Activated naive CD8-positive, alpha-beta T cell treated with anti-CD3 and anti-CD28 coated beads, Interleukin-2, amount 10 ng/mL, durations not matched to agents 7 days and 5 days (primary cell): ENCODE data around the gene ADCY9. TPM values are rescaled to one million over a fixed set of nuclear protein-coding genes. Genes with fewer than 3 reads are reported as not detected.
A peak's percentile ranks its signal among the peaks of the same experiment; 100 is the strongest.
"Not testable (repeated sequence)": the region's sequence is repeated elsewhere in the genome, so short reads cannot be mapped to it uniquely, and the experiment has no call there.

Source experiments
- ATAC-seq: fragments of 150-1000 bp; cut with Tn5 transposase; one replicate; pipeline ENCODE4 v1.10.0; 2021; ENCODE audit warnings: low read depth, moderate library complexity
- POLR2A ChIA-PET: fragments of 350-600 bp; sonication (Branson Sonifier 250); formaldehyde crosslinking; loops from one replicate; lab custom pipeline; 2021; ENCODE audit warnings: antibody characterized with exemption; lab: Charles Lee
- DNase-seq: peaks from one replicate; pipeline ENCODE4 v3.0.0; 2021
- H3K27ac Mint-ChIP-seq: one replicate; pipeline ENCODE4 v1.8.0; 2022; ENCODE audit warnings: mild to moderate bottlenecking, mixed read lengths
- H3K27me3 Mint-ChIP-seq: one replicate; pipeline ENCODE4 v1.8.0; 2022; ENCODE audit warnings: mild to moderate bottlenecking, moderate library complexity, mixed read lengths
- H3K36me3 Mint-ChIP-seq: one replicate; pipeline ENCODE4 v1.8.0; 2021; ENCODE audit warnings: mild to moderate bottlenecking, mixed read lengths
- H3K4me1 Mint-ChIP-seq: one replicate; pipeline ENCODE4 v1.8.0; 2021; ENCODE audit warnings: mixed read lengths
- H3K4me3 Mint-ChIP-seq: one replicate; pipeline ENCODE4 v1.8.0; 2022; ENCODE audit warnings: mild to moderate bottlenecking, moderate library complexity, mixed read lengths
- H3K9me3 Mint-ChIP-seq: one replicate; pipeline ENCODE4 v1.8.0; 2021; ENCODE audit warnings: mixed read lengths
- total RNA-seq, 2 experiments: library from RNA; stranded (reverse); gene quantifications; one replicate each; pipeline ENCODE4 v1.2.3, GENCODE V29; 2021

Gene ADCY9
- total RNA-seq, 2 experiments from 2014 or later, result 9.9 to 10.1 TPM

GRCh38 chr16:4085405-4085970 lies 30.8 kb downstream of the ADCY9 start:
- Mint-ChIP-seq H3K9me3 (no peaks in the 10 kb centered on the region), H3K27ac (no peak overlapping the region), H3K27me3 (no peaks in the 10 kb centered on the region), H3K36me3 (peaks cover 4% of the 10 kb centered on the region), H3K4me1 (peaks cover 34% of the 10 kb centered on the region), H3K4me3 (no peak overlapping the region)
- POLR2A ChIA-PET, result no interaction called here
- DNase-seq (no peak), ATAC-seq (no peak)

GRCh38 chr16:4083347-4083870 lies 32.8 kb downstream of the ADCY9 start:
- DNase-seq, result no peak
- no peak for ATAC-seq
- POLR2A ChIA-PET, result no interaction called here
- Mint-ChIP-seq H3K4me3 (no peak overlapping the region), H3K36me3 (peaks cover 9% of the 10 kb centered on the region), H3K27me3 (no peaks in the 10 kb centered on the region), H3K4me1 (peaks cover 36% of the 10 kb centered on the region), H3K9me3 (peaks cover 3% of the 10 kb centered on the region), H3K27ac (no peak overlapping the region)

GRCh38 chr16:4082474-4083044 lies 33.7 kb downstream of the ADCY9 start:
- peaks cover 11% of the 10 kb centered on the region for H3K36me3 Mint-ChIP-seq
- ATAC-seq, result peak; percentile 71
- POLR2A ChIA-PET, result interaction anchor here (0.5 to 0.6 kb wide), 4 partner anchors 68 to 463 kb away, joined by 3 to 5 read pairs (median 4); no protein-coding TSS in a partner anchor
- peak; percentile 35 for DNase-seq
- peak overlapping the region; percentile 76 for H3K4me3 Mint-ChIP-seq
- peak overlapping the region; percentile 26 for H3K27ac Mint-ChIP-seq
- peaks cover 3% of the 10 kb centered on the region for H3K9me3 Mint-ChIP-seq
- H3K4me1 Mint-ChIP-seq, result peaks cover 36% of the 10 kb centered on the region
- H3K27me3 Mint-ChIP-seq, result no peaks in the 10 kb centered on the region

- Mint-ChIP-seq H3K27ac (peak overlapping the region; percentile 68), H3K36me3 (peaks cover 15% of the 10 kb centered on the region), H3K4me3 (peak overlapping the region; percentile 76), H3K27me3 (no peaks in the 10 kb centered on the region), H3K9me3 (peaks cover 3% of the 10 kb centered on the region), H3K4me1 (peaks cover 41% of the 10 kb centered on the region)
- POLR2A ChIA-PET, result interaction anchor here (0.6 to 0.8 kb wide), 2 partner anchors 52 to 67 kb away, joined by 3 to 6 read pairs; no protein-coding TSS in a partner anchor
- DNase-seq (no peak), ATAC-seq (peak; percentile 41)
These were observed 34.7 kb downstream of the ADCY9 start for GRCh38 chr16:4081521-4082021.

- peak overlapping the region; percentile 76 for H3K4me3 Mint-ChIP-seq
- H3K27ac Mint-ChIP-seq, result no peak overlapping the region
- H3K27me3 Mint-ChIP-seq, result no peaks in the 10 kb centered on the region
- ATAC-seq, result no peak
- DNase-seq, result no peak
- POLR2A ChIA-PET, result interaction anchor here (0.8 kb wide), 1 partner anchor 51 kb away, joined by 6 read pairs; no protein-coding TSS in a partner anchor
- H3K9me3 Mint-ChIP-seq, result peaks cover 3% of the 10 kb centered on the region
- H3K4me1 Mint-ChIP-seq, result peaks cover 43% of the 10 kb centered on the region
- H3K36me3 Mint-ChIP-seq, result peaks cover 15% of the 10 kb centered on the region
These were observed 35.2 kb downstream of the ADCY9 start for GRCh38 chr16:4081047-4081446.

GRCh38 chr16:4077174-4077649 lies 39.0 kb downstream of the ADCY9 start:
- Mint-ChIP-seq H3K4me3 (no peak overlapping the region), H3K36me3 (peaks cover 11% of the 10 kb centered on the region), H3K9me3 (peaks cover 3% of the 10 kb centered on the region), H3K4me1 (peaks cover 38% of the 10 kb centered on the region), H3K27ac (peak overlapping the region; percentile 56), H3K27me3 (no peaks in the 10 kb centered on the region)
- POLR2A ChIA-PET, result interaction anchor here (1.1 kb wide), 1 partner anchor 10 kb away, joined by 3 read pairs; no protein-coding TSS in a partner anchor
- ATAC-seq (peak; percentile 24), DNase-seq (no peak)

- ATAC-seq, result no peak
- Mint-ChIP-seq H3K4me1 (peaks cover 22% of the 10 kb centered on the region), H3K36me3 (peaks cover 11% of the 10 kb centered on the region), H3K27me3 (no peaks in the 10 kb centered on the region), H3K27ac (no peak overlapping the region), H3K4me3 (no peak overlapping the region), H3K9me3 (peaks cover 3% of the 10 kb centered on the region)
- DNase-seq, result no peak
- POLR2A ChIA-PET, result no interaction called here
These were observed 40.7 kb downstream of the ADCY9 start for GRCh38 chr16:4075534-4075933.

- DNase-seq, POLR2A ChIA-PET, ATAC-seq, H3K27ac Mint-ChIP-seq, H3K36me3 Mint-ChIP-seq, H3K4me3 Mint-ChIP-seq, H3K27me3 Mint-ChIP-seq, H3K9me3 Mint-ChIP-seq: not testable (repeated sequence)
- peaks cover 18% of the 10 kb centered on the region for H3K4me1 Mint-ChIP-seq
These were observed 43.1 kb downstream of the ADCY9 start for GRCh38 chr16:4073150-4073549.

- DNase-seq, result no peak
- POLR2A ChIA-PET, result no interaction called here
- H3K27me3 Mint-ChIP-seq, result no peaks in the 10 kb centered on the region
- H3K36me3 Mint-ChIP-seq, result no peaks in the 10 kb centered on the region
- no peak overlapping the region for H3K4me3 Mint-ChIP-seq
- peaks cover 11% of the 10 kb centered on the region for H3K4me1 Mint-ChIP-seq
- H3K27ac Mint-ChIP-seq, result no peak overlapping the region
- no peaks in the 10 kb centered on the region for H3K9me3 Mint-ChIP-seq
- no peak for ATAC-seq
These were observed 44.3 kb downstream of the ADCY9 start for GRCh38 chr16:4071686-4072561.

GRCh38 chr16:4070936-4071335 lies 45.3 kb downstream of the ADCY9 start:
- no peaks in the 10 kb centered on the region for H3K9me3 Mint-ChIP-seq
- no peak for ATAC-seq
- no peak for DNase-seq
- no peak overlapping the region for H3K4me3 Mint-ChIP-seq
- H3K4me1 Mint-ChIP-seq, result peaks cover 10% of the 10 kb centered on the region
- H3K27me3 Mint-ChIP-seq, result no peaks in the 10 kb centered on the region
- no peaks in the 10 kb centered on the region for H3K36me3 Mint-ChIP-seq
- POLR2A ChIA-PET, result no interaction called here
- no peak overlapping the region for H3K27ac Mint-ChIP-seq

- ATAC-seq, result no peak
- Mint-ChIP-seq H3K36me3 (peaks cover 13% of the 10 kb centered on the region), H3K4me3 (no peak overlapping the region), H3K9me3 (peaks cover 5% of the 10 kb centered on the region), H3K27me3 (no peaks in the 10 kb centered on the region), H3K4me1 (peaks cover 10% of the 10 kb centered on the region), H3K27ac (no peak overlapping the region)
- no peak for DNase-seq
- POLR2A ChIA-PET, result interaction anchor here (0.5 kb wide), 1 partner anchor 205 kb away, joined by 3 read pairs; the partner anchor contains the start of gene TFAP4
These were observed 48.8 kb downstream of the ADCY9 start for GRCh38 chr16:4067262-4068001.

- Mint-ChIP-seq H3K4me1 (peaks cover 12% of the 10 kb centered on the region), H3K27ac (peak overlapping the region; percentile 85), H3K36me3 (peaks cover 32% of the 10 kb centered on the region), H3K27me3 (no peaks in the 10 kb centered on the region), H3K9me3 (peaks cover 14% of the 10 kb centered on the region), H3K4me3 (peak overlapping the region; percentile 78)
- POLR2A ChIA-PET, result interaction anchor here (0.6 kb wide), 1 partner anchor 46 kb away, joined by 4 read pairs; no protein-coding TSS in a partner anchor
- ATAC-seq, result peak; percentile 92
- DNase-seq, result no peak
These were observed 51.3 kb downstream of the ADCY9 start for GRCh38 chr16:4064950-4065352.
